IPS-11a (cell line): ENCODE results near the gene NDFIP2.

Source experiments
- H3K4me3 ChIP-seq: one replicate; pipeline ENCODE4 v1.5.1; 2013; ENCODE audit warnings: low read depth, low read length, control low read depth

NDFIP2 gene

DNA sequence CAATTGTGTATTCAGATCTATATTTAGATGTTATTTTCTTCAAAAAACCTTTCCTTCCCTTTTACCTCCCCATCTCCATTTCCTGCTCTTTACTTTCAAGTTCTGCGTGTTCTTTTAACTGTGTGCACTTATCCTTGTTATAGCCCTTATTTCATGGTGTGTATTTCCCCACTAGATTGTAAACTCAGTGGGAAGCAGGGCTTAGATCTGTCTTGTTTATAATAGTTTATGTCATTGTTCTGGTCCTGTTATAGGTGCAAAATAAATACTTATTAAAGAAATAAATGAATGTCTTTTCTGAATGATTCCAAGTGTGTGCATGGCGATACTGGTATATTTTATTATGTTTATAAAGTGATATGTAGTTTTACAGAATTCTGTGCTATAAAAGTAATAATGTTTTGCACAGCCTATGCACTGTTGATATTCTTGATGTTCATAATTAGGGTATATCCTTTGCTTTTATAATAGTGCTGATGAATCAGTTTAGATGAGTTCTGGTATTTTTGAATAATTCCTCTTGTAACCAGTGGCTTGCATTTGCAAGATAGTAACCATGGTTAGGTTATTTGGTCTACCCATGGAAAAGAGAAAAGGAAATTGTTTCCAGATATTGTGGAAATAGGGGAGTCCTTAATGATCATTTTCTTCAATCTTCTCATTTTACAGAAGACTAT lies 12.1 kb downstream of the NDFIP2 start:
- no peak overlapping the region for H3K4me3 ChIP-seq

- no peak overlapping the region for H3K4me3 ChIP-seq
Observed at GRCh38 chr13:79496188-79496587, 15.2 kb downstream of the NDFIP2 start.

- no peak overlapping the region for H3K4me3 ChIP-seq
Observed at GRCh38 chr13:79497064-79497463, 16.1 kb downstream of the NDFIP2 start.

- no peak overlapping the region for H3K4me3 ChIP-seq
Observed at GRCh38 chr13:79497852-79498251, 16.9 kb downstream of the NDFIP2 start.

DNA sequence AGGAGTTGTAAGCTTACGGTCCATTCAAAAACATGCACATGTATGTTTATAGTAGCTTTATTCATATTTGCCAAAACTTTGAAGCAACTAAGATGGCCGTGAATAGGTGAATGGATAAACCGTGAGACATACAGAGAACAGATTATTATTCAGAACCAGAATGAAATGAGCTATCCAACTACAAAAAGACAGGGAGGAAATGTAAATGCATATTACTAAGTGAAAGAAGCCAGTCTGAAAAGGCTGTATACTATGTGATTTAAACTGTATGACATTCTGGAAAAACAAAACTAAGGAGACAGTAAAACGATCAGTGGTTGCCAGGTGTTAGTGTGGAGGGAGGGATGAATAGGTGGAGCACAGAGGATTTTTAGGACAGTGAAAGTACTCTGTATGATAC lies 19.9 kb downstream of the NDFIP2 start:
- no peak overlapping the region for H3K4me3 ChIP-seq

GRCh38 chr13:79501538-79502232 lies 20.7 kb downstream of the NDFIP2 start:
- H3K4me3 ChIP-seq, result no peak overlapping the region

GRCh38 chr13:79502859-79503468 lies 22.0 kb downstream of the NDFIP2 start:
- H3K4me3 ChIP-seq, result no peak overlapping the region

DNA sequence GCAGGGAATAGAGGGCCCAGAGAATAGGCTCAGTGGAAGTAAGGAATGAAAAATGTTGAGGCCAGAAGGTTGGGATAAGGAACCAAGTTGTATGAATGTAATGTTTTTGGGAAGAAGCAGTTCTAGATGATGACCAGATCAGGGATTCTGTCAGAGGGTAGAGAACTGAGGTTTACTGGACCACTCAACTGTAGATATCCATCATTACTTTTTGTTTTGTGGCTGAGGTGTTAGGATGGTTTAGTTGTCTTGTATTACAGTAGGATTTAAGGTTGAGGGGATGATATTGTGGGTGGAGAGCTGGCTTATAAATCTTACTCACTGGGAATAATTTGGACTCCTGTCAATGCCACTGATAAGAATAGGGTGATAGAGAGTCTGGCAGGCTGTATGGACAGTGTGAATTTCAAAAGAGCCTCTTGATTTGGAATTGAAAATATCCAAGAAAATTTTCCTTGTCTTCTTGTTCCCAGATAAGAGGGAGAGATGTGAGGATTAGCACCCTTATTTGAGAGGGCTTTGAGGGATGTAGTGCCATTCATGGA lies 22.6 kb downstream of the NDFIP2 start:
- H3K4me3 ChIP-seq, result no peak overlapping the region

- no peak overlapping the region for H3K4me3 ChIP-seq
Observed at GRCh38 chr13:79508224-79508961, 27.4 kb downstream of the NDFIP2 start.

DNA sequence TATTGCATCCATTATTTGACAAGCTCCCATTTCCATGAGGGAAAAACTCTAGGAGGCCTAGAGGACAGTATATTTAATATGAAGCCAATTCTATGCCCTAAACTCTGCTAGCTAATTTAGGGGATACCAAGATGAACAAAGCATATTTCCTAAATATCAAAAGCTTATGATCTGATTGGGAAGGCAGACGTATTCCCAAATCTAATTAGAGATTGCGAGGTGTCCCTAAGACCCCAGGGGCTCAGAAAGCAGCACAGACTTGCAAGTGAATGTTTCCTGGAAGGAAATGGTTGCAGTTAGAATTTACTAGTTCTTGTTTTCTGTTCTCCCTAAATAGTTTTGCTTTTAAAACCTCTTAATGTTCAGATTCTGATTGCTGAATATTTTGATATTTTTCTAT lies 30.7 kb downstream of the NDFIP2 start:
- no peak overlapping the region for H3K4me3 ChIP-seq

- H3K4me3 ChIP-seq, result no peak overlapping the region
Observed at GRCh38 chr13:79512950-79513349, 32.0 kb downstream of the NDFIP2 start.

GRCh38 chr13:79516595-79516994 lies 35.6 kb downstream of the NDFIP2 start:
- H3K4me3 ChIP-seq, result no peak overlapping the region

DNA sequence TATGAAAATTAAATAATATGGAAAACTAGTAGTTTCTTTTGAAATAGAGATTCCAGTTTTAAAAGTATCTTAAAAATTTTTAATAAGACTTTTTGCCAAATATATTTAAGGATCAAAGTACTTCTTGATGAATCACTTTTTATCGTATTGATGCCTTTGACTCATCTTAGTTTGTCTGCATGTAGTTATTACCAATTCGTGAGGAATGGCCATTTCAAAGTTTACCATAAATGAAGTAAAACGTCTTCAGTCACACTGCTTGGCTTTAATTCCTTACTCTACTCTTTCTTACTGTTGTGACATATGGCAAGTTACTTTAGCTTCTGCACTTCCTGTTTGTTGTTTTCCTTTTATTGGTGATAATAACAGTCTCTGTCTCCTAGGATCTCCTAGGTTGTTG lies 38.3 kb downstream of the NDFIP2 start:
- no peak overlapping the region for H3K4me3 ChIP-seq

DNA sequence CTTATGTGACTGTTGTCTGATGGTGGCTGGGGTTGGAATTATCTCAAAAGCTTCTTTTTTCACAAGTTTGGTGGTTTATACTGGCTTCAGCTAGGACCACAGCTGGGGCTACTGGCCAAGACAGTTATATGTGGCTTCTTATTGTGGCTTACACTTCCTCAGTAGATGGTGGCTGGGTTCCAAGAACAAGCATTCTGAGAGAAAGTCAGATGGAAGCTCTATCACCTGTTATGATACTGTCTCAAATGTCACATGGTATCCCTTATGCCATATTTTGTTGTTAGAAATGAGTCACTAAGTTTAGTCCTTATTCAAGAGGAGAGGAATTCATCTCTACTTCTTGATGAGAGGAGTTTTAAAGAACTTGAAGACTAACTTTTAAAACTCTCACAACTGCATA lies 41.6 kb downstream of the NDFIP2 start:
- no peak overlapping the region for H3K4me3 ChIP-seq

- no peak overlapping the region for H3K4me3 ChIP-seq
Observed at GRCh38 chr13:79525064-79525857, 44.3 kb downstream of the NDFIP2 start.

DNA sequence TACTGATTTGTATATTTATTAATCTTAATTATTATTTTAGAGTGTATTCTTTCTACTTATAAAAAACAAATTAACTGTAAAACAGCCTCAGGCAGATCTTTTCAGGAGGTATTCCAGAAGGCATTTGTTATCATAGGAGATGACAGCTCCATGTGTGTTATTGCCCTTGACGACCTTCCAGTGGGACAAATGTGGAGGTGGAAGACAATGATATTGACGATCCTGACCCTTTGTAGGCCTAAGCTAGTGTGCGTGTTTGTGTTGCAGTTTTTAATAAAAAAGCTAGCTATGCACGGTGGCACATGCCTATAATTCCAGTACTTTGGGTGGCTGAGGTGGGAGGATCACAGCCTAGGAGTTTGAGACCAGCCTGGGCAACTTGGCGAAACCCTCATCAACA lies 46.7 kb downstream of the NDFIP2 start:
- no peak overlapping the region for H3K4me3 ChIP-seq

GRCh38 chr13:79528356-79528755 lies 47.4 kb downstream of the NDFIP2 start:
- H3K4me3 ChIP-seq, result no peak overlapping the region

DNA sequence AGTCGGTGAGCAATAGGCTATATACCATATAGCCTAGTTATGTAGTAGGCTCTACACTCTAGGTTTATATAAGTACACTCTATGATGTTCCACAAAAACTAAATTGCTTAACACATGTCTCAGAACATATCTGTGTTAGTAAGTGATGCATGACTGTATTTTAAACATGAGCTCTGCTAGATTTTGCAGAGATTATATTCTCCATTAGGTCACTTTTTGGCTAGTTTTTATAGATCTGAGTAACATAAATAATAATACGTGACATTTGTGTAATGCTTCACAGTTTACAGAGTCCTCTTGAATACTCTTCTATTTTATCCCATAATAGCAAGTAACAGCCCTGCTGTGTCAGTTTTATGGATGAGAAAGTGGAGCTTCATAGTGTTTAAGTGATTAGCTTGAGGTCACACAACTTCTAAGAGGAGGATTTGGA lies 47.8 kb downstream of the NDFIP2 start:
- H3K4me3 ChIP-seq, result no peak overlapping the region

DNA sequence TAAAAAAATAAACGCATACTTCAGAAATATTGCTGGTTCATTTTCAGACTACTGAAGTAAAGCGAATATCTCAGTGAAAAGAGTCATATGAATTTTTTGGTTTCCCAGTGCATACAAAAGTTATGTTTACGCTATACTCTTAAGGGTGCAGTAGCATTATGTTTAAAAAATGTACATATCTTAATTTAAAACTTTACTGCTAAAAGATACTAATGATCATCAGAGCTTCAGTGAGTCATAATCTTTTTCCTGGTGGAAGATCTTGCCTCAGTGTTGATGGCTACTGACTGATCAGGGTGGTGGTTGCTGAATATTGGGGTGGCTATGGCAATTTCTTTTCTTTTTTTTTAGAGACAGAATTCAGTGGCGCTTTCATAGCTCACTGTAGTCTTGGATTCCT lies 48.9 kb downstream of the NDFIP2 start:
- no peak overlapping the region for H3K4me3 ChIP-seq

DNA sequence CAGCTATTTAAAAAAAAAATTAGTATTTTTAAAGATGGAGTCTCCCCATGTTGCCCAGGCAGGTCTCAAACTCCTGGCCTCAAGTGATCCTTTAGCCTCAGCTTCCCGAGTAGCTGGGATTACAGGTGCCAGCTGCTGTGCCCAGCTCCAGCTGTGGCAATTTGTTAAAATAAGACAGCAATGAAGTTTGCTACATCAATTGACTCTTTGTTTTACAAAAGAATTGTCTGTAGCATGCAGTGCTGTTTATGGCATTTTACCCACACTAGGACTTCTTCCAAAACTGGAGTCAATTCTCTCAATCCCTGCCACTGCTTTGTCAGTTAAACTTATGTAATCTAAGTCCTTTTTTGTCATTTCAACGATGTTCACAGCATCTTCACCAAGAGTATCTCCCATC lies 49.3 kb downstream of the NDFIP2 start:
- H3K4me3 ChIP-seq, result no peak overlapping the region
